CD4-positive, alpha-beta T cell treated with Interleukin-17A for 1 hour (primary cell): ENCODE data around the gene HOMER3.
"Not testable (repeated sequence)": the region's sequence is repeated elsewhere in the genome, so short reads cannot be mapped to it uniquely, and the experiment has no call there.

Experiments
- DNase-seq: peaks from one replicate; pipeline ENCODE4 v3.0.0-alpha.2; 2020

The HOMER3 gene

GRCh38 chr19:18952364-18953003 is 11.5 kb upstream of the HOMER3 start:
- not testable (repeated sequence) for DNase-seq

DNA sequence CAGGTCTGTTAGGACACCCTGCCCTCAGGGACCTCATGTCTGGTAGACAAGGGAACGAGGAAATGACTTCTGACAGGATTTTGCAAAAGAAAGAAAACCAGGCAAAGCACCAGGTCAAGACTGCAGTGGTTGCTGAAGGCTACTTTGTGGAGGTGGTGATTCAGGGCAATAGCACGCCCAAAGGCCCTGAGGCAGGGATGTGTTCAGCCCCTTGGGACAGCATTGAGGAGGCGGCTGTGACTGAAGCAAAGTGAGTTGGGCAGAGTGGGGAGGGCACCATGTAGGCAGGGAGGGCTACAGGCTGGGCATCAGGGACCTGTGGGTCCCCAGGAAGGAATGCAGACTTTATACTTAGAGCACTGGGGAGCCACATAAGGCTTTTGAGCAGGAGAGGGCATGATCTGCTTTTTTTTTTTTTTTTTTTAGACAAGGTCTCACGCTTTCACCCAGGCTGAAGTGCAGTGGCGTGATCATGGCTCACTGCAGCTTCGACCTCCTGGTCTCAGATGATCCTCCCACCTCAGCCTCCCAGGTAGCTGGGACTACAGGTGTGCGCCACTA is 10.8 kb upstream of the HOMER3 start:
- no peak for DNase-seq

GRCh38 chr19:18949858-18950257 is 8.8 kb upstream of the HOMER3 start:
- DNase-seq, result no peak

- no peak for DNase-seq
Measured at GRCh38 chr19:18948976-18949356, 7.9 kb upstream of the HOMER3 start.

GRCh38 chr19:18948075-18948975 is 7.3 kb upstream of the HOMER3 start:
- DNase-seq, result no peak

GRCh38 chr19:18946918-18947317 is 5.9 kb upstream of the HOMER3 start:
- DNase-seq, result no peak

DNA sequence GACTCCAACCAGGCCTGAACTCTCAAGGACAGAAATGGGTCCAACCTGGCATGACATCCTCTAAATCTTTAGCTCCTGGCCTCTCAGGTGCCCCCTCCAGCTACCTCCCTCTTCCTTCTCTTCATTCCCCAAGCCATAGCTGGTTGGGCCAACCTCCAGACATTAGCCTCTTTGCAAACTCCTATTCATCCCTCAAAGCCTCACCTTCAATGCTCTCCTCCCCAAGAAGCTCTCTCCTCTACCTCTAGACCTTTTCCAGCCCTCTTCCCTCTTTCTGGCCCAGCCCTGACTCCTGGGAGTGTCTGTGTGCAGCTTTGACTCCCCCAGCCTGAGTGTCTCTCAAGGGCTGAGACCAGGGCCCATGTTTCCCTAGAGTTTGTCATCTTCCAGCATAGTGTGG is 5.3 kb upstream of the HOMER3 start:
- DNase-seq, result no peak

GRCh38 chr19:18945297-18945696 is 4.3 kb upstream of the HOMER3 start:
- DNase-seq, result no peak

DNA sequence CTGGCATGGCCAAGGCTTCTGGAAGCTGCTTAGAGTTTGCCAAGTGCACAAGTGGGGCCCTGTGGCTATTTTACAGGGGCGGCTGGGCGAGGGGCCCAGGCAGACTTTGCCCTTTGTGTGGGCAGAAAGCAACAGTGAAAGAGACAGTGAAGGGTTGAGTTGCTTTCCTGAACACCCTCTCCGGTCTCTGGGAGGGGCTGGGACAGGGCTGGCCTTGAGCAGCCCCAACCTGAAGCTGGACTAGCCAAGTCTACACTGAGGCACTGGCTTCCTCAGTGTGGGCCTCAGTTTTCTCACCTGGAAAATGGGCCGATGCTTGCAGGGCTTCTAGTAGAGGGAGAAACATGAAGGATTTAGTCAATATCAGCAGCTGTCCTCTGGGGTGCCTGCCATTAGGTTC is 2.4 kb upstream of the HOMER3 start:
- no peak for DNase-seq

DNA sequence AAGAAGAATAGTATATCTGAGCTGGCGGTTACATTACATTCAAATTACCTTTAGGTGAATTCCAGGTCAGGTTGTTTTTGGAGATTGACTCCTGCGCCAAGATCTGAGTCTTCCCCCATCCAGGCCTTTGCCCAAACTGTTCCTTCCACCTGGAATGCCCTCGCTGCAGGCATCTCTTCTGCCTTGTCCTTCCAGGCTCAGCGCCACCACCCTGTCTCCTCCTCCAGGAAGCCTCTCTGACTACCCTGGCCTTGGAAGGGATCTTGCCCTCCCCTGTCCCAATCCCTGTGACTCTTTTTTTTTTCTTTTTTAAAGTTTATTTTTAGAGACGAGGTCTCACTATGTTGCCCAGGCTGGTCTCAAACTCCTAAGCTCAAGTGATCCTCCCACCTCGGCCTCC is 1.7 kb upstream of the HOMER3 start:
- no peak for DNase-seq

DNA sequence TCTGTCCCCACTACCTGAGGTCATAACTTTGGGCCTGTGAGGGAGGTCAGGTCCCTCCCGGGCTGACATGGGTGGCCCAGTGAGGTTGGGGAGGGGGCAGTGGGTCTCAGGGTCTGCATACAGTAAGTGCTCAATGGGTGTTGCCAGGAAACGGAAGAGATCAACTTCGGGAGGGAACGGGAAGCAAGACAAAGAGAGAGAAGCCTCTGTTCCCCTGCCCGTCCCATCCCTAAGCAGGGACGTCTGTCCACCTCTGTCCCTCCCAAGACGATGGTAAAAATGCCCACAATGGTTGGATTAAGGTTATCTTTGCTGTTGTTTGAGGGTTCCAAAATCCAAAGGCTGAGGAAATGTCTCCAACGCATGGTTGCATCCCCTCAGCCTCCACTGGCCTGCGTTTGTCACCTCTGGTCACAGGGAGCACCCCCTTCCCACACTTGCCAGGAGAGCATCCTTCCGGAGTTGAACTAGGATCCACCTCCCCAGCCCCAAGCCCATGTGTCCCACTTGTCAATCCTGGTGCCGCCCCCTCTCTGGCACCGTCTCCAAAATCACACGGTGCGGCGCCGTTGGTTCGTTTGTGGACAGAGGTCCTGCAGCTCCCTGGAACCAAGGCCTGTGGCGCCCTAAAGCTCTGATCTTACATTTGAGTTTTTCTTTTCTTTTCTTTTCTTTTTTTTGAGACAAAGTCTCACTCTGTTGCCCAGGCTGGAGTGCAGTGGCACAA is 774 bp upstream of the HOMER3 start:
- no peak for DNase-seq

- no peak for DNase-seq
Measured at GRCh38 chr19:18939922-18940768, 872 bp downstream of the HOMER3 start.

GRCh38 chr19:18939163-18939562 is 1.9 kb downstream of the HOMER3 start:
- no peak for DNase-seq

- DNase-seq, result no peak
Measured at GRCh38 chr19:18933297-18933696, 7.7 kb downstream of the HOMER3 start.

DNA sequence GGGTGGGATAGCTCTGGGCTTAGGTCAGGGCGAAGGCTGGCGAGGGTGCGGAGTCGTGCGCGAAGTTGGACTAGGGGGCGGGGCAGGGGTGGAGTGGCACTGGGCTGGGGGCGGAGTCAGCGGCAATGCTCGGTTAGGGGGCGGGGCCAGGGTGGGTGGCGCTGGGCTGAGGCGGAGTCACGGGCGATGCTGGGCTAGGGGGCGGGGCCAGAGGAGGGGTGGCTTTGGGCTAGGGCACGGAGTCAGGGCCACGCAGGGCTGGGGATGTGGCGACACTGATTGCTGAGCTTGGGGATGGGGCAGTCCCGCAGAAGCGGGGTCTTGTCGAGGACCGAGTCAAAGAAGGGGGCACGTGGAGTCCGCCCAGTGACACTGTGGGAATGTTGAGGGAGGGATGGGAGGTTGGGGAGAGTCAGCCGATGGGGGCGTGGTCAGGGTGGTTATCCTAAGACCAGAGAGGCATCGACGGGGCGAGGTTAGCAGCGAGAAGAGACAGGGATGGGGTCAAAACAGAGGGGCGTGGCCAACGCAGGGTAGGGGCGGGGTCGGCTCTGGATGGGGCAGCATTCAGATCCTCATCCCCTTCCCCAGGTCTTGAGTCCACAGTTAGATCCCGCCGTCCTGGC is 8.7 kb downstream of the HOMER3 start:
- peak; percentile 85 for DNase-seq

- no peak for DNase-seq
Measured at GRCh38 chr19:18931316-18932162, 9.5 kb downstream of the HOMER3 start.

- no peak for DNase-seq
Measured at GRCh38 chr19:18929311-18929710, 11.7 kb downstream of the HOMER3 start.

GRCh38 chr19:18928018-18928805 is 12.8 kb downstream of the HOMER3 start:
- DNase-seq, result no peak

DNA sequence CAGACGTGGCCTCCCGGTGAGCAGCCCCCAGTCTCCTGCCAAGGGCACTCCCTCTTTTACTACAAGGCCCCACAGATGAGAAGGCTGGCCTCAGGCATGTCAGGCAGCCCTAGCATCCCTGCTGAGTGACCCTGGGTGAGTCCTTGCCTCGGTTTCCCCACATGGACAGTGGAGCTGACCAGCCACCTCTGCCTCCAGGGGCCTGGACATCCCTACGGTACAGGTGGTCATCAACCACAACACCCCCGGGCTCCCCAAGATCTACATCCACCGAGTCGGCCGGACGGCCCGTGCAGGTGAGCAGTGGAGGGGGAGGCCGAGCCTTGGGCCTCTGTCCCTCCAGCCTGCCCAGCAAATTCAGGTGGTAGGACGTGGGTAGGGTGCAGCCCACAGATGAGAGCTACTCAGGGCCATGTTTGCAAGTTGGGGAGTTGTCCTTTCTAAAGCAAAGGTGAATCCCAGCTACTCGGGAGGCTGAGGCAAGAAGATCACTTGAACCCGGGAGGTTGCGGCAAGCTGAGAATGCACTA is 16.3 kb downstream of the HOMER3 start:
- no peak for DNase-seq
